K562 (cell line): ENCODE results near the gene IRAG1. TPM values are rescaled to one million over a fixed set of nuclear protein-coding genes. Genes with fewer than 3 reads are reported as not detected.

ENCODE experiments used
- ATAC-seq: fragments of 200-7000 bp; cut with Tn5 transposase; 3 replicates; pipeline ENCODE4 v1.9.1; 2020; ENCODE audit warnings: moderate library complexity
- BruUV-seq: library from RNA; stranded (reverse); fragments of 400-500 nt; replicated peaks from 2 replicates; lab custom pipeline; 2021; lab: Mats Ljungman, UMichigan
- CTCF ChIA-PET: fragments of 300-600 bp; formaldehyde crosslinking; extraction: SDS; loops from one replicate; lab custom pipeline; 2021; ENCODE audit warnings: low intra/inter-chr PET ratio; lab: Yijun Ruan, JAX
- POLR2A ChIA-PET: fragments of 300-600, 350-650 bp; sonication (Branson Sonifier 250); formaldehyde crosslinking; extraction: SDS; loops from one replicate; lab custom pipeline; 2021; ENCODE audit warnings: antibody characterized with exemption, inconsistent platforms; lab: Yijun Ruan, JAX
- DNase-seq, 4 experiments: peaks; one replicate each; pipeline versions ENCODE4 v3.0.0 to v3.0.0-alpha.2; 2011 to 2018; ENCODE audit warnings: low spot score in 3 of 4, mixed read lengths in 3 of 4; ENCODE audit errors: extremely low read depth in 1 of 4
- FAIRE-seq: peaks from 2 replicates; lab custom pipeline; 2011; peaks lifted over from hg19 to GRCh38; lab: Jason Lieb, UNC
- H2AFZ ChIP-seq: 2 replicates; pipeline ENCODE4 v1.6.0; 2011; ENCODE audit warnings: low read depth, low read length, control low read depth, inconsistent platforms
- H3K27ac ChIP-seq: fragments of 200-600 bp; 3 replicates; pipeline ENCODE4 v1.8.0; 2011; ENCODE audit warnings: low read depth, mild to moderate bottlenecking, control low read depth, inconsistent platforms, low read length, moderate library complexity, mixed read lengths; ENCODE audit errors: extremely low read depth
- H3K27me3 ChIP-seq, 2 experiments: fragments of 300-600 bp in 1 of 2; 2 replicates in 1 of 2; 3 replicates in 1 of 2; pipeline versions ENCODE4 v1.6.0 to v1.8.0; 2011; ENCODE audit warnings: inconsistent platforms in 2 of 2, low read length in 2 of 2, mild to moderate bottlenecking in 1 of 2, mixed read lengths in 1 of 2, moderate library complexity in 1 of 2; ENCODE audit not compliant: control insufficient read depth in 2 of 2, insufficient read depth in 2 of 2
- H3K36me3 ChIP-seq: fragments of 300-600 bp; 3 replicates; pipeline ENCODE4 v1.8.0; 2011; ENCODE audit warnings: mild to moderate bottlenecking, low read length, inconsistent platforms; ENCODE audit not compliant: control insufficient read depth, insufficient read depth
- H3K4me1 ChIP-seq, 2 experiments: fragments of 200-600 bp in 1 of 2; replicated peaks in 1 of 2; 2 replicates in 1 of 2; 3 replicates in 1 of 2; pipeline versions ENCODE4 v1.5.1 to v1.8.0; 2011; ENCODE audit warnings: inconsistent platforms in 2 of 2, low read length in 2 of 2, mild to moderate bottlenecking in 1 of 2, mixed read lengths in 1 of 2, moderate library complexity in 1 of 2; ENCODE audit not compliant: control insufficient read depth in 2 of 2, insufficient read depth in 2 of 2
- H3K4me2 ChIP-seq: 2 replicates; pipeline ENCODE4 v1.6.1; 2011; ENCODE audit warnings: low read length, control low read depth, inconsistent platforms, mixed read lengths; ENCODE audit not compliant: insufficient read depth
- H3K4me3 ChIP-seq: fragments of 200-600 bp; sonication (generic), shearing (Covaris generic); 2 replicates; pipeline ENCODE4 v1.5.1; 2016; ENCODE audit warnings: control low read depth, inconsistent platforms
- H3K79me2 ChIP-seq: fragments of 200-600 bp; 3 replicates; pipeline ENCODE4 v1.8.0; 2011; ENCODE audit warnings: low read length, inconsistent platforms; ENCODE audit not compliant: control insufficient read depth, insufficient read depth
- H3K9ac ChIP-seq, 2 experiments: 2 replicates each; pipeline versions ENCODE4 v1.6.0 to v1.6.1; 2011; ENCODE audit warnings: low read depth in 2 of 2, low read length in 2 of 2, control low read depth in 1 of 2, inconsistent platforms in 1 of 2, mild to moderate bottlenecking in 1 of 2, mixed read lengths in 1 of 2; ENCODE audit not compliant: insufficient read depth in 1 of 2
- H3K9me1 ChIP-seq: one replicate; pipeline ENCODE4 v1.6.0; 2011; ENCODE audit warnings: inconsistent platforms, mild to moderate bottlenecking, low read length, moderate library complexity; ENCODE audit not compliant: control insufficient read depth, insufficient read depth
- H3K9me3 ChIP-seq: replicated peaks from 2 replicates; pipeline ENCODE4 v1.5.1; 2011; ENCODE audit warnings: low read depth, low read length, inconsistent platforms; ENCODE audit not compliant: control insufficient read depth, insufficient read depth
- H4K20me1 ChIP-seq: replicated peaks from 2 replicates; pipeline ENCODE4 v1.6.1; 2011; ENCODE audit warnings: low read length, inconsistent platforms, mixed read lengths; ENCODE audit not compliant: control insufficient read depth, insufficient read depth
- CBFA2T3 ChIP-seq: fragments of 450-650 bp; IDR thresholded peaks from 2 replicates; pipeline ENCODE4 v1.6.1; 2017
- GATA2 ChIP-seq: sonication (generic); formaldehyde crosslinking; IDR thresholded peaks from 2 replicates; pipeline ENCODE4 v1.4.0; 2020; ENCODE audit warnings: mild to moderate bottlenecking, missing genetic modification reagents
- MEIS2 ChIP-seq: fragments of 450-650 bp; IDR thresholded peaks from 2 replicates; pipeline ENCODE4 v1.6.1; 2014; ENCODE audit warnings: mild to moderate bottlenecking; ENCODE audit not compliant: partially characterized antibody
- ZNF263 ChIP-seq: sonication (generic); formaldehyde crosslinking; IDR thresholded peaks from 2 replicates; pipeline ENCODE4 v1.8.0; 2022; ENCODE audit warnings: mild to moderate bottlenecking, missing genetic modification reagents, borderline replicate concordance
- WGBS: fragments of 100-300 bp; shearing (Covaris generic); methylation state at CpG from one replicate; pipeline ENCODE4 v1.1.6; 2016; ENCODE audit warnings: low coverage, mixed read lengths; ENCODE audit not compliant: insufficient coverage; ENCODE audit errors: missing lambda C conversion rate; 5-methylcytosine and 5-hydroxymethylcytosine counted together
- in situ Hi-C: fragments of 300-500 bp; cut with MboI; formaldehyde crosslinking; loops from 4 replicates; pipeline ENCODE4 v1.15.0; 2018; ENCODE audit warnings: inconsistent platforms, mixed read lengths
- intact Hi-C: fragments of 100-400 bp; cut with micrococcal nuclease; formaldehyde crosslinking; loops from 2 replicates; pipeline ENCODE4 v1.14.2; 2022
- polyA plus RNA-seq, 8 experiments: library from polyadenylated mRNA; depleted of rRNA in 4 of 8; stranded (reverse) in 5 of 8; unstranded in 3 of 8; fragments of >200 nt; fragmentation: Nextera tagmentation in 2 of 8; fragmentation: Illumina TruSeq in 1 of 8; extraction: Ambion mirVana in 2 of 8; extraction: Trizol in 1 of 8; gene quantifications; 2 replicates each; pipeline versions ENCODE4 v1.2.1 to v1.2.3, GENCODE V29; 2011 to 2014; ENCODE audit warnings: inconsistent platforms in 1 of 8, missing spikeins in 1 of 8
- total RNA-seq, 7 experiments: library from RNA; depleted of rRNA in 6 of 7; stranded (reverse); fragments of >200 nt in 6 of 7; fragmentation: Illumina TruSeq in 2 of 7; extraction: Trizol in 2 of 7; gene quantifications; 2 replicates each; pipeline versions ENCODE4 v1.2.1 to v1.2.3, GENCODE V29; 2011 to 2021; ENCODE audit warnings: low replicate concordance in 1 of 7
- TF ChIP-seq, protein P1 (sequence below), 2 experiments: IDR thresholded peaks in 1 of 2; conservative IDR thresholded peaks in 1 of 2; 2 replicates each; pipeline ENCODE4 v1.6.1; 2016; ENCODE audit warnings: low read depth in 2 of 2, mild to moderate bottlenecking in 1 of 2, missing compliant biosample characterization in 1 of 2, missing genetic modification characterization in 1 of 2, moderate library complexity in 1 of 2
- TF ChIP-seq, protein P2 (sequence below): fragments of 450-650 bp; IDR thresholded peaks from 2 replicates; pipeline ENCODE4 v1.6.1; 2018; ENCODE audit not compliant: partially characterized antibody

IRAG1 gene
- total and polyA plus RNA-seq, 9 of the 15 experiments (the other 6 are each of a cell fraction or from before 2014, with no cell fraction given) = 0.01 to 0.22 (median 0.09) TPM; not detected in 1

DNA sequence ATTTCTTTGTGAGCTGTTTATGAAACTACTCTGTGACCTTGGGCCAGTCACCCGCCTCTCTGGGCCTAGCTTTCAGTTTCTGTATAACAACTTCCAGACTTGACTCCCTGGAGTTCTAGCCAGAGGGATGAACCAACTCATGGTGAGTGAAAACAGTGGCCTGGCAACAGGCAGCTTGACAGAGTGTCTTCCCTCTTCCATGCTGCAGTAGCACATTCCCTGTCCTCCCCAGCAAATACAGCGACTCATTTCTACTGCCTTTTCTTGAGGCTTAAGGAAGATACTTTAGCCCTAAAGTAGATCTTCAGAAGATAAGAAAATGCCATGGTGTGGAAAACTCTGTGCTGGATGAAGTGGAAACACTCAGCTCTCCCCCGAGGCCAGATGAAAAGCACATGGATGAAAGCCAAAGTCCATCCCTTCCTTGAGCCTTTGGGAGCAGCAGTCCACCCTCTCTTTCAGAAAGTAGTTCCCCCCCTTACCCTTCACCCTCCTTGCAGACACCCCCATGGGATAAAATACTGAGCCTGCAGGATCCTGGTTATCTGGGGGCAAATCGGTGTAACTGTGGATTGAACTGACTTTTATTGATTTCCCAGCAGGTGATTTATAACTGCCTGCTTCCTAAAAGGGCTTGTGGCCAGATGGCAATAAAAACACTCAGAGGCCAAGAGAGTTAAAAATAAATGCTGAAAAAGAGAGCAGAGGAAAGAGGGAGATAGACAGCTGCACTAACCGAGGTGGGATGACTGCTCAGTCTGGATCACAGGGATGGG, 24.1 kb downstream of the IRAG1 start:
- Histone ChIP-seq H3K27me3 (no peaks in the 10 kb centered on the region; a peak in 1 of 5 replicates), H3K4me1 (peaks cover 14 to 36% of the 10 kb centered on the region in 2 experiments), H3K9me1 (no peaks in the 10 kb centered on the region), H3K4me2 (no peak overlapping the region; the same call in 1 of the 2 replicates), H2AFZ (peak overlapping the region; percentile 82), H3K9ac (no peak overlapping the region), H3K79me2 (no peaks in the 10 kb centered on the region), H3K36me3 (no peaks in the 10 kb centered on the region), H3K9me3 (no peaks in the 10 kb centered on the region), H3K27ac (no peak overlapping the region), H4K20me1 (no peaks in the 10 kb centered on the region), H3K4me3 (no peak overlapping the region)
- POLR2A ChIA-PET = interaction anchor here (0.5 to 1.3 kb wide), 6 partner anchors 9 to 1920 kb away, joined by 3 read pairs; no protein-coding TSS in a partner anchor
- ATAC-seq (no peak), DNase-seq (no peak), FAIRE-seq (peak; percentile 63)
- TF ChIP-seq CBFA2T3 (0 out of 2 replicates have a peak, but pooled peaks have one; percentile 4), GATA2 (peak; percentile 27; the same call in 1 of the 2 replicates), ZNF263 (no peak), MEIS2 (peak; percentile 37)
- TF ChIP-seq, protein P1, sequence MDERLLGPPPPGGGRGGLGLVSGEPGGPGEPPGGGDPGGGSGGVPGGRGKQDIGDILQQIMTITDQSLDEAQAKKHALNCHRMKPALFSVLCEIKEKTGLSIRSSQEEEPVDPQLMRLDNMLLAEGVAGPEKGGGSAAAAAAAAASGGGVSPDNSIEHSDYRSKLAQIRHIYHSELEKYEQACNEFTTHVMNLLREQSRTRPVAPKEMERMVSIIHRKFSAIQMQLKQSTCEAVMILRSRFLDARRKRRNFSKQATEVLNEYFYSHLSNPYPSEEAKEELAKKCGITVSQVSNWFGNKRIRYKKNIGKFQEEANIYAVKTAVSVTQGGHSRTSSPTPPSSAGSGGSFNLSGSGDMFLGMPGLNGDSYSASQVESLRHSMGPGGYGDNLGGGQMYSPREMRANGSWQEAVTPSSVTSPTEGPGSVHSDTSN (CRISPR knock-in tag; IDR thresholded peaks at IDR 0.05; ENCODE audit: low read depth) = no peak
- TF ChIP-seq, protein P1 (tag; conservative IDR thresholded peaks at IDR 0.05; ENCODE audit: low read depth) = peak; percentile 65
- TF ChIP-seq, protein P2, sequence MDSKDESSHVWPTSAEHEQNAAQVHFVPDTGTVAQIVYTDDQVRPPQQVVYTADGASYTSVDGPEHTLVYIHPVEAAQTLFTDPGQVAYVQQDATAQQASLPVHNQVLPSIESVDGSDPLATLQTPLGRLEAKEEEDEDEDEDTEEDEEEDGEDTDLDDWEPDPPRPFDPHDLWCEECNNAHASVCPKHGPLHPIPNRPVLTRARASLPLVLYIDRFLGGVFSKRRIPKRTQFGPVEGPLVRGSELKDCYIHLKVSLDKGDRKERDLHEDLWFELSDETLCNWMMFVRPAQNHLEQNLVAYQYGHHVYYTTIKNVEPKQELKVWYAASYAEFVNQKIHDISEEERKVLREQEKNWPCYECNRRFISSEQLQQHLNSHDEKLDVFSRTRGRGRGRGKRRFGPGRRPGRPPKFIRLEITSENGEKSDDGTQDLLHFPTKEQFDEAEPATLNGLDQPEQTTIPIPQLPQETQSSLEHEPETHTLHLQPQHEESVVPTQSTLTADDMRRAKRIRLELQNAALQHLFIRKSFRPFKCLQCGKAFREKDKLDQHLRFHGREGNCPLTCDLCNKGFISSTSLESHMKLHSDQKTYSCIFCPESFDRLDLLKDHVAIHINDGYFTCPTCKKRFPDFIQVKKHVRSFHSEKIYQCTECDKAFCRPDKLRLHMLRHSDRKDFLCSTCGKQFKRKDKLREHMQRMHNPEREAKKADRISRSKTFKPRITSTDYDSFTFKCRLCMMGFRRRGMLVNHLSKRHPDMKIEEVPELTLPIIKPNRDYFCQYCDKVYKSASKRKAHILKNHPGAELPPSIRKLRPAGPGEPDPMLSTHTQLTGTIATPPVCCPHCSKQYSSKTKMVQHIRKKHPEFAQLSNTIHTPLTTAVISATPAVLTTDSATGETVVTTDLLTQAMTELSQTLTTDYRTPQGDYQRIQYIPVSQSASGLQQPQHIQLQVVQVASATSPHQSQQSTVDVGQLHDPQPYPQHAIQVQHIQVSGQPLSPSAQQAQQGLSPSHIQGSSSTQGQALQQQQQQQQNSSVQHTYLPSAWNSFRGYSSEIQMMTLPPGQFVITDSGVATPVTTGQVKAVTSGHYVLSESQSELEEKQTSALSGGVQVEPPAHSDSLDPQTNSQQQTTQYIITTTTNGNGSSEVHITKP = peak; percentile 48
- in situ Hi-C loops (no loop called here), intact Hi-C loops (no loop called here)
- CTCF ChIA-PET = no interaction called here
- 29% methylated on average over 5 of the region's 5 CpGs for WGBS
- BruUV-seq = no TSS peak
